B cell (primary cell): ENCODE data around the gene CEP350. TPM values are rescaled to one million over a fixed set of nuclear protein-coding genes. Genes with fewer than 3 reads are reported as not detected.

Experiments used
- ATAC-seq: fragments of 200-7000 bp; cut with Tn5 transposase; one replicate; pipeline ENCODE4 v1.10.0; 2021; ENCODE audit warnings: low read depth, mild to moderate bottlenecking, moderate number of reproducible peaks, moderate library complexity
- CTCF ChIA-PET: fragments of 350-600 bp; sonication (Branson Sonifier 250); formaldehyde crosslinking; loops from one replicate; lab custom pipeline; 2021; ENCODE audit warnings: antibody characterized with exemption, inconsistent platforms; lab: Charles Lee
- POLR2A ChIA-PET: fragments of 350-600 bp; sonication (Branson Sonifier 250); formaldehyde crosslinking; loops from one replicate; lab custom pipeline; 2021; ENCODE audit warnings: antibody characterized with exemption; lab: Charles Lee
- DNase-seq: peaks from one replicate; pipeline ENCODE4 v3.0.0; 2013
- H2AFZ ChIP-seq: 2 replicates; pipeline ENCODE4 v1.6.1; 2012; ENCODE audit warnings: mild to moderate bottlenecking, low read depth, low read length; ENCODE audit not compliant: insufficient read depth, poor library complexity, severe bottlenecking
- H3K27ac ChIP-seq, 2 donors: 1 replicate in 1 of 2; 2 replicates in 1 of 2; pipeline ENCODE4 v1.5.1; 2012 to 2013; ENCODE audit warnings: low read length in 2 of 2, mild to moderate bottlenecking in 2 of 2, moderate library complexity in 1 of 2
- H3K27me3 ChIP-seq, 4 experiments: fragments of 200-600 bp in 1 of 4; sonication (generic) in 1 of 4; replicated peaks in 1 of 4; 1 replicate in 2 of 4; 2 replicates in 2 of 4; pipeline versions ENCODE4 v1.6.1 to v1.7.0; 2013 to 2016; ENCODE audit warnings: low read length in 3 of 4, mild to moderate bottlenecking in 2 of 4, mixed read lengths in 1 of 4, moderate library complexity in 1 of 4; ENCODE audit not compliant: insufficient read depth in 4 of 4, control insufficient read depth in 3 of 4; ENCODE audit errors: control extremely low read depth in 1 of 4
- H3K36me3 ChIP-seq, 2 experiments: replicated peaks in 1 of 2; 1 replicate in 1 of 2; 2 replicates in 1 of 2; pipeline versions ENCODE4 v1.6.1 to v1.7.1; 2013; ENCODE audit warnings: low read length in 1 of 2; ENCODE audit not compliant: insufficient read depth in 2 of 2, control insufficient read depth in 1 of 2; ENCODE audit errors: control extremely low read depth in 1 of 2, extremely low read depth in 1 of 2
- H3K4me1 ChIP-seq, 2 donors: fragments of 200-600 bp in 1 of 2; sonication (generic) in 1 of 2; 1 replicate in 1 of 2; 2 replicates in 1 of 2; pipeline versions ENCODE4 v1.5.1 to v1.6.1; 2013 to 2017; ENCODE audit warnings: low read length in 2 of 2; ENCODE audit not compliant: control insufficient read depth in 2 of 2, insufficient read depth in 2 of 2
- H3K4me2 ChIP-seq: replicated peaks from 2 replicates; pipeline ENCODE3; 2012; ENCODE audit warnings: mild to moderate bottlenecking, low read depth, low read length; ENCODE audit not compliant: poor library complexity, severe bottlenecking
- H3K4me3 ChIP-seq, 5 experiments: fragments of 200-600 bp in 1 of 5; sonication (generic) in 1 of 5; 1 replicate in 3 of 5; 2 replicates in 2 of 5; pipeline versions ENCODE4 v1.5.1 to v1.7.0; 2011 to 2016; ENCODE audit warnings: low read length in 4 of 5, mild to moderate bottlenecking in 4 of 5, low read depth in 2 of 5, control low read depth in 1 of 5, moderate library complexity in 1 of 5; ENCODE audit not compliant: insufficient read depth in 1 of 5; ENCODE audit errors: control extremely low read depth in 1 of 5, extremely low read depth in 1 of 5
- H3K79me2 ChIP-seq: fragments of 200-600 bp; sonication (generic); one replicate; pipeline ENCODE4 v1.6.0; 2016; ENCODE audit warnings: low read length; ENCODE audit not compliant: control insufficient read depth, insufficient read depth
- H3K9ac ChIP-seq: fragments of 200-600 bp; sonication (generic); 2 replicates; pipeline ENCODE4 v1.6.1; 2017; ENCODE audit warnings: mild to moderate bottlenecking, low read length, moderate library complexity
- H3K9me3 ChIP-seq, 3 donors: one replicate each; pipeline versions ENCODE4 v1.6.1 to v1.7.1; 2013; ENCODE audit warnings: low read length in 2 of 3; ENCODE audit not compliant: control insufficient read depth in 2 of 3, insufficient read depth in 1 of 3; ENCODE audit errors: control extremely low read depth in 1 of 3
- H4K20me1 ChIP-seq: 2 replicates; pipeline ENCODE4 v1.6.0; 2012; ENCODE audit warnings: mild to moderate bottlenecking, low read length; ENCODE audit not compliant: insufficient read depth, control insufficient read depth, poor library complexity, severe bottlenecking
- H3K27ac Mint-ChIP-seq: one replicate; pipeline ENCODE4 v1.8.0; 2021; ENCODE audit warnings: mixed read lengths
- H3K27me3 Mint-ChIP-seq: one replicate; pipeline ENCODE4 v1.8.0; 2021; ENCODE audit warnings: mixed read lengths
- H3K4me1 Mint-ChIP-seq: one replicate; pipeline ENCODE4 v1.8.0; 2021; ENCODE audit warnings: mixed read lengths
- H3K4me3 Mint-ChIP-seq: one replicate; pipeline ENCODE4 v1.8.0; 2021; ENCODE audit warnings: mixed read lengths
- H3K9me3 Mint-ChIP-seq: one replicate; pipeline ENCODE4 v1.8.0; 2022; ENCODE audit warnings: mixed read lengths; ENCODE audit not compliant: insufficient read depth
- EZH2 ChIP-seq: IDR thresholded peaks from 2 replicates; pipeline ENCODE4 v1.6.1; 2012; ENCODE audit warnings: borderline replicate concordance, low read depth, mild to moderate bottlenecking, moderate library complexity, low read length; ENCODE audit not compliant: insufficient read depth, poor library complexity, severe bottlenecking
- WGBS: methylation state at CpG from one replicate; pipeline ENCODE4 v1.1.5; 2013; ENCODE audit warnings: missing lambda C conversion rate; ENCODE audit not compliant: insufficient coverage; 5-methylcytosine and 5-hydroxymethylcytosine counted together
- intact Hi-C: fragments of 100-400 bp; cut with micrococcal nuclease; formaldehyde crosslinking; loops from one replicate; pipeline ENCODE4 v1.10.0; 2022
- polyA plus RNA-seq: library from polyadenylated mRNA; depleted of rRNA; stranded (reverse); fragments of >200 nt; gene quantifications from 2 replicates; pipeline ENCODE4 v1.2.3, GENCODE V29; 2012
- total RNA-seq, 2 donors: library from RNA; stranded (reverse); fragments of 120-200 nt in 1 of 2; gene quantifications; 1 replicate in 1 of 2; 2 replicates in 1 of 2; pipeline versions ENCODE4 v1.2.3 to v1.2.4, GENCODE V29; 2013 to 2022
- TF ChIP-seq, protein P1 (sequence below): fragments of 200-600 bp; IDR thresholded peaks from one replicate; pipeline ENCODE4 v1.8.0; 2022; ENCODE audit warnings: antibody characterized with exemption, mild to moderate bottlenecking

Gene CEP350
- total and polyA plus RNA-seq, 2 donors (not counting 1 experiment from before 2014, with no cell fraction given), result 7.4 to 92.3 TPM

- intact Hi-C loops, result no loop called here
- Histone ChIP-seq H3K36me3 (no peaks in the 10 kb centered on the region), H3K4me1 (no peaks in the 10 kb centered on the region), H2AFZ (no peak overlapping the region), H3K79me2 (no peaks in the 10 kb centered on the region), H3K4me3 (no peak overlapping the region), H3K4me2 (no peak overlapping the region), H4K20me1 (no peaks in the 10 kb centered on the region), H3K9ac (no peak overlapping the region), H3K27ac (no peak overlapping the region), H3K9me3 (no peaks in the 10 kb centered on the region), H3K27me3 (peaks cover 0 to 3% (median 0%) of the 10 kb centered on the region in 4 experiments)
- DNase-seq (no peak), ATAC-seq (no peak)
- Mint-ChIP-seq H3K4me1 (no peaks in the 10 kb centered on the region), H3K27me3 (peaks cover 23% of the 10 kb centered on the region), H3K9me3 (no peaks in the 10 kb centered on the region), H3K4me3 (no peak overlapping the region), H3K27ac (no peak overlapping the region)
- no peak for TF ChIP-seq EZH2
- TF ChIP-seq, protein P1, sequence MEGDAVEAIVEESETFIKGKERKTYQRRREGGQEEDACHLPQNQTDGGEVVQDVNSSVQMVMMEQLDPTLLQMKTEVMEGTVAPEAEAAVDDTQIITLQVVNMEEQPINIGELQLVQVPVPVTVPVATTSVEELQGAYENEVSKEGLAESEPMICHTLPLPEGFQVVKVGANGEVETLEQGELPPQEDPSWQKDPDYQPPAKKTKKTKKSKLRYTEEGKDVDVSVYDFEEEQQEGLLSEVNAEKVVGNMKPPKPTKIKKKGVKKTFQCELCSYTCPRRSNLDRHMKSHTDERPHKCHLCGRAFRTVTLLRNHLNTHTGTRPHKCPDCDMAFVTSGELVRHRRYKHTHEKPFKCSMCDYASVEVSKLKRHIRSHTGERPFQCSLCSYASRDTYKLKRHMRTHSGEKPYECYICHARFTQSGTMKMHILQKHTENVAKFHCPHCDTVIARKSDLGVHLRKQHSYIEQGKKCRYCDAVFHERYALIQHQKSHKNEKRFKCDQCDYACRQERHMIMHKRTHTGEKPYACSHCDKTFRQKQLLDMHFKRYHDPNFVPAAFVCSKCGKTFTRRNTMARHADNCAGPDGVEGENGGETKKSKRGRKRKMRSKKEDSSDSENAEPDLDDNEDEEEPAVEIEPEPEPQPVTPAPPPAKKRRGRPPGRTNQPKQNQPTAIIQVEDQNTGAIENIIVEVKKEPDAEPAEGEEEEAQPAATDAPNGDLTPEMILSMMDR, result no peak
- ChIA-PET POLR2A (no interaction called here), CTCF (interaction anchor here (0.9 kb wide), 1 partner anchor 49 kb away, joined by 3 read pairs; no protein-coding TSS in a partner anchor)
- 96% methylated on average over 2 of the region's 2 CpGs for WGBS
Measured at GRCh38 chr1:180130651-180131050, 176.0 kb downstream of the CEP350 start.

DNA sequence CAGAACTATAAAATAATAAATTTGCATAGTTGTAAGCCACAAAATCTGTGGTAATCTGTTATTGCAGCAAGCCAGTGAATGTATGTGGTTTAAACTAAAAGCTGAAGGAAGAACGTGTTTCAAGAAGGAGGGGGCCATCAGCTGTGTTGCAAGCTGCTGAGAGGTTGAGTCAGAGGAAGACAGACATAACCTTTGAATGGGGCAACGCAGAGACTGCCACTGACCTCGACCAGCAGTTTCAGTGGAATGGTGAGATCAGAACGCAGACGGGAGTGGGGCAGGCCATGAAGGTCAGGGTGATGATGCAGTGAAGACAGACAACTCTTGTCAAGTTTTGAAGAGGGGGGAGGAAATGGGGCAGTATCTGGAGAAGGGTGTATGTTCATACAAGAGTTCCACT is 176.9 kb downstream of the CEP350 start:
- CTCF ChIA-PET, result interaction anchor here (0.9 kb wide), 1 partner anchor 48 kb away, joined by 3 read pairs; no protein-coding TSS in a partner anchor
- Histone ChIP-seq H3K27ac (no peak overlapping the region), H3K4me3 (no peak overlapping the region), H3K36me3 (no peaks in the 10 kb centered on the region), H3K79me2 (no peaks in the 10 kb centered on the region), H3K4me1 (no peaks in the 10 kb centered on the region), H3K9me3 (peaks cover 0 to 1% (median 0%) of the 10 kb centered on the region in 3 donors), H2AFZ (no peak overlapping the region), H4K20me1 (no peaks in the 10 kb centered on the region), H3K27me3 (peaks cover 0 to 6% (median 2%) of the 10 kb centered on the region in 4 experiments), H3K9ac (no peak overlapping the region), H3K4me2 (no peak overlapping the region)
- DNase-seq (no peak), ATAC-seq (no peak)
- Mint-ChIP-seq H3K4me3 (no peak overlapping the region), H3K27me3 (peaks cover 28% of the 10 kb centered on the region), H3K9me3 (no peaks in the 10 kb centered on the region), H3K27ac (no peak overlapping the region), H3K4me1 (no peaks in the 10 kb centered on the region)
- POLR2A ChIA-PET, result no interaction called here
- WGBS, result 88% methylated on average over 5 of the region's 5 CpGs
- TF ChIP-seq, protein P1, result no peak
- no peak for TF ChIP-seq EZH2
- intact Hi-C loops, result no loop called here
